Upper lobe of right lung (tissue), 1 donor: ENCODE measurements around the gene PLAU. TPM values are rescaled to one million over a fixed set of nuclear protein-coding genes. Genes with fewer than 3 reads are reported as not detected.

Source experiments
- ATAC-seq: fragments of 200-7000 bp; cut with Tn5 transposase; one replicate; pipeline ENCODE4 v1.9.1; 2020; ENCODE audit warnings: mild to moderate bottlenecking, moderate library complexity
- DNase-seq: peaks from one replicate; pipeline ENCODE4 v3.0.0-alpha.2; 2020
- H3K27ac ChIP-seq: fragments of 200-600 bp; one replicate; pipeline ENCODE4 v1.8.0; 2022
- H3K27me3 ChIP-seq: fragments of 200-600 bp; one replicate; pipeline ENCODE4 v1.8.0; 2022; ENCODE audit warnings: mild to moderate bottlenecking
- H3K36me3 ChIP-seq: fragments of 200-600 bp; one replicate; pipeline ENCODE4 v1.8.0; 2022
- H3K4me1 ChIP-seq: fragments of 200-600 bp; one replicate; pipeline ENCODE4 v1.8.0; 2022
- H3K4me3 ChIP-seq: fragments of 200-600 bp; one replicate; pipeline ENCODE4 v1.8.0; 2022; ENCODE audit warnings: mild to moderate bottlenecking
- H3K9me3 ChIP-seq: fragments of 200-600 bp; one replicate; pipeline ENCODE4 v1.8.0; 2022
- CTCF ChIP-seq: fragments of 200-600 bp; IDR thresholded peaks from one replicate; pipeline ENCODE4 v1.8.0; 2022; ENCODE audit warnings: antibody characterized with exemption
- intact Hi-C: fragments of 100-400 bp; cut with DNase I; formaldehyde crosslinking; loops from one replicate; pipeline ENCODE4 v1.11.0; 2022
- total RNA-seq: library from RNA; stranded (reverse); fragmentation: NEBNext Ultra II Directional; extraction: Animal tissue kit (Norgen Biotek cat#: 25700); gene quantifications from one replicate; pipeline ENCODE4 v1.2.1, GENCODE V29; 2021
- donor health status: DM: no; HTN: yes; CAD: no; lungs with severe emphysema.

The PLAU gene
- total RNA-seq, 1 donor from 2014 or later: 16.8 TPM

- Histone ChIP-seq H3K36me3 (peaks cover 2% of the 10 kb centered on the region), H3K27me3 (no peaks in the 10 kb centered on the region), H3K4me1 (peaks cover 24% of the 10 kb centered on the region), H3K4me3 (peak within 1 kb of the TSS; percentile 74), H3K27ac (peak within 1 kb of the TSS; percentile 68), H3K9me3 (no peaks in the 10 kb centered on the region)
- intact Hi-C loops: no loop called here
- no peak for TF ChIP-seq CTCF
- peak; percentile 92 for ATAC-seq
- peak; percentile 93 for DNase-seq
Measured at GRCh38 chr10:73874267-73875138, 36.4 kb upstream of the PLAU start, which contains the start of gene CAMK2G. CAMK2G (minus strand) TSS chr10:73874555; CDS start chr10:73874461, 94 bp downstream.

GRCh38 chr10:73875139-73875475 lies 35.8 kb upstream of the PLAU start:
- no peak for DNase-seq
- H3K36me3 ChIP-seq: no peaks in the 10 kb centered on the region
- H3K9me3 ChIP-seq: no peaks in the 10 kb centered on the region
- peak overlapping the region; percentile 74 for H3K4me3 ChIP-seq
- peak overlapping the region; percentile 68 for H3K27ac ChIP-seq
- no peaks in the 10 kb centered on the region for H3K27me3 ChIP-seq
- intact Hi-C loops: no loop called here
- H3K4me1 ChIP-seq: peaks cover 24% of the 10 kb centered on the region
- TF ChIP-seq CTCF: no peak
- ATAC-seq: no peak

GRCh38 chr10:73876157-73876556 lies 34.8 kb upstream of the PLAU start:
- DNase-seq (no peak), ATAC-seq (no peak)
- Histone ChIP-seq H3K4me1 (peaks cover 24% of the 10 kb centered on the region), H3K27ac (no peak overlapping the region), H3K9me3 (no peaks in the 10 kb centered on the region), H3K27me3 (no peaks in the 10 kb centered on the region), H3K4me3 (no peak overlapping the region), H3K36me3 (no peaks in the 10 kb centered on the region)
- intact Hi-C loops: no loop called here
- no peak for TF ChIP-seq CTCF

- DNase-seq: no peak
- no peak for TF ChIP-seq CTCF
- Histone ChIP-seq H3K36me3 (no peaks in the 10 kb centered on the region), H3K9me3 (no peaks in the 10 kb centered on the region), H3K27me3 (no peaks in the 10 kb centered on the region), H3K4me1 (peaks cover 24% of the 10 kb centered on the region), H3K27ac (no peak overlapping the region), H3K4me3 (no peak overlapping the region)
- ATAC-seq: no peak
- intact Hi-C loops: no loop called here
Measured at GRCh38 chr10:73876566-73876965, 34.4 kb upstream of the PLAU start.

GRCh38 chr10:73876971-73877370 lies 34.0 kb upstream of the PLAU start:
- no peak overlapping the region for H3K27ac ChIP-seq
- DNase-seq (no peak), ATAC-seq (no peak)
- intact Hi-C loops: no loop called here
- H3K4me1 ChIP-seq: peaks cover 20% of the 10 kb centered on the region
- no peaks in the 10 kb centered on the region for H3K9me3 ChIP-seq
- no peaks in the 10 kb centered on the region for H3K27me3 ChIP-seq
- TF ChIP-seq CTCF: no peak
- H3K4me3 ChIP-seq: no peak overlapping the region
- no peaks in the 10 kb centered on the region for H3K36me3 ChIP-seq
